MM.1S (cell line): ENCODE measurements around the gene EPHA3.

Source experiments
- EZH2 ChIP-seq: fragments of 300-600 bp; sonication (generic); optimal IDR thresholded peaks from 2 replicates; pipeline ENCODE3; 2017; ENCODE audit warnings: low read depth, mild to moderate bottlenecking, antibody characterized with exemption, low read length, mixed read lengths
- EZH2phosphoT487 ChIP-seq: fragments of 300-600 bp; sonication (generic); IDR thresholded peaks from 2 replicates; pipeline ENCODE4 v1.6.1; 2018; ENCODE audit warnings: antibody characterized with exemption, low read length
- TF ChIP-seq, protein P1 (sequence below): fragments of 300-600 bp; sonication (generic); IDR thresholded peaks from 2 replicates; pipeline ENCODE4 v1.5.1; 2016; ENCODE audit warnings: antibody characterized with exemption, low read length, mixed read lengths

DNA sequence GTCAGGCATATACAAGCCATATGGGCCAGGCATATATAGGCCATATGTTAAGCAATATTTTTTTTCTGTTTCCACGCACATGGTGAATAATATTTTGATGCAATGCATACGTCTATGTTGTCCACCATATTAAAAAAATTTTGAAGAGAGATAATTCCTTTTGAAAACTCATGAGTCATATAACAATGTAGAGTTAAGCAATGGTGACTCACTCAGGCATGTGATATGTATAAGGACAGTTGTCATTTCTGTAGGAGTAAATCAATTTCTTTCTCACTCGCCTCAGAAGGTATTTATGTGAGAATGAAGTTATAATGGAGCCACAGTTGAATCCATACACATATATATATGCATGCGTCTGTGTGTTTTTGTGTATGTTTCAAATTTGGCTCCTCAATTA, 272.6 kb downstream of the EPHA3 start:
- TF ChIP-seq, protein P1, sequence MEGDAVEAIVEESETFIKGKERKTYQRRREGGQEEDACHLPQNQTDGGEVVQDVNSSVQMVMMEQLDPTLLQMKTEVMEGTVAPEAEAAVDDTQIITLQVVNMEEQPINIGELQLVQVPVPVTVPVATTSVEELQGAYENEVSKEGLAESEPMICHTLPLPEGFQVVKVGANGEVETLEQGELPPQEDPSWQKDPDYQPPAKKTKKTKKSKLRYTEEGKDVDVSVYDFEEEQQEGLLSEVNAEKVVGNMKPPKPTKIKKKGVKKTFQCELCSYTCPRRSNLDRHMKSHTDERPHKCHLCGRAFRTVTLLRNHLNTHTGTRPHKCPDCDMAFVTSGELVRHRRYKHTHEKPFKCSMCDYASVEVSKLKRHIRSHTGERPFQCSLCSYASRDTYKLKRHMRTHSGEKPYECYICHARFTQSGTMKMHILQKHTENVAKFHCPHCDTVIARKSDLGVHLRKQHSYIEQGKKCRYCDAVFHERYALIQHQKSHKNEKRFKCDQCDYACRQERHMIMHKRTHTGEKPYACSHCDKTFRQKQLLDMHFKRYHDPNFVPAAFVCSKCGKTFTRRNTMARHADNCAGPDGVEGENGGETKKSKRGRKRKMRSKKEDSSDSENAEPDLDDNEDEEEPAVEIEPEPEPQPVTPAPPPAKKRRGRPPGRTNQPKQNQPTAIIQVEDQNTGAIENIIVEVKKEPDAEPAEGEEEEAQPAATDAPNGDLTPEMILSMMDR = no peak
- TF ChIP-seq EZH2 = no peak
- no peak for TF ChIP-seq EZH2phosphoT487
